ENCODE data around the gene COL6A3. TPM values are rescaled to one million over a fixed set of nuclear protein-coding genes. Genes with fewer than 3 reads are reported as not detected.

COL6A3 gene
- total RNA-seq, 1 experiment from 2014 or later: 45.0 TPM

GRCh38 chr2:237359518-237359840 lies 54.5 kb downstream of the COL6A3 start:
- ATAC-seq: no peak
- no peaks in the 10 kb centered on the region for H4K20me1 ChIP-seq (ENCODE audit: low read length)
- intact Hi-C loops (cut with micrococcal nuclease): no loop called here
- no peaks in the 10 kb centered on the region for H3K9me3 ChIP-seq (ENCODE audit: low read length)
- no peak overlapping the region for H3K4me3 ChIP-seq (ENCODE audit: low read length)
- TF ChIP-seq EZH2phosphoT487 (IDR thresholded peaks at IDR 0.05; ENCODE audit: borderline replicate concordance, low read length) (no peak), EZH2 (IDR thresholded peaks at IDR 0.05; ENCODE audit: low read length, unreplicated experiment) (no peak), CTCF (conservative IDR thresholded peaks at IDR 0.05; ENCODE audit: low read depth, low read length) (no peak)
- no peak overlapping the region for H3K9ac ChIP-seq (ENCODE audit: low read length)
- no peaks in the 10 kb centered on the region for H3K9me2 ChIP-seq (replicated peaks; ENCODE audit: low read length)
- no TSS peak for BruUV-seq (replicated peaks)
- no peak overlapping the region for H3K27ac ChIP-seq (ENCODE audit: low read length)
- ChIA-PET POLR2A (ENCODE audit: unreplicated experiment) (no interaction called here), CTCF (no interaction called here)
- no peaks in the 10 kb centered on the region for H3K79me2 ChIP-seq (ENCODE audit: low read length)
- no peaks in the 10 kb centered on the region for H3K27me3 ChIP-seq (ENCODE audit: low read length)
- no peaks in the 10 kb centered on the region for H3F3A ChIP-seq (ENCODE audit: low read length, unreplicated experiment)
- no peak for DNase-seq
- peaks cover 2% of the 10 kb centered on the region; the same call in 1 of the 2 replicates for H3K36me3 ChIP-seq (ENCODE audit: low read depth, low read length)
- H2AFZ ChIP-seq (ENCODE audit: low read length): no peak overlapping the region
- H3K4me2 ChIP-seq (ENCODE audit: low read length): no peak overlapping the region
- no peaks in the 10 kb centered on the region for H3K4me1 ChIP-seq (ENCODE audit: insufficient read depth, low read length)

DNA sequence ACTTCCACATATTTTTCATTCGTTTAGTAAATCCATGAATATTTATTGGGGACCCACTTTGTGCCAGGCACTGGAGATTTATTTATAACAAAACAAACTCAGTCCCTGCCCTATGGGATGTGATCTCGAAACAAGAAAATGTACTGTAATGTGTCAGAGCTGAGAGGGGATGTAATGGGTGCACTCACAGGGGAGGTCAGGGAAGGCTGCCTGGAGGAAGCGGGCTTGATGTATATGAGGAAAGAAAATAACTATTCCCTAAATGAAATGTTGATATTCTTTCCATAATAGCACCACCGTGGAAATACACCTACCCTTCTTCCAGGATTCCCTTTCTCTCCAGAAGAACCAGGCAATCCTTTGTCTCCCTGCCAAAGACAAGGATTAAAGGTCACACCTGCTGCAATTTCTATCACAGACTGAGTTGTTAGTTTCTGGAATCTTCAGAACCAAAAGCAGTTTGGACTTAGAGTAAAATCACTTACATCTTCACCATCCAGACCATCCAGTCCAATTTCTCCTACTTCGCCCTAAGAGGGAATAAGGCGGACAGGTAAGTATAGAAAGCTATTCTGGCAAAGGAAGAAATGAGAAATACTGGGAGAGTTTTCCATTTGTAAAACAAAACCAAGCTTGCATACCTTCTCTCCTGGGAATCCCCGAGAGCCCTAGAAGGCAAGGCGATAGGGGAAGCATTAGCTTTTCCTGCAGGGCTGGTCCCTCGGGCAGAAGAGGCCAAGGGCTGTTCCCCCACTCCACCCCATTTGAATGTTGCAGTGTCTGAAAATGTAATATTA lies 55.0 kb downstream of the COL6A3 start:
- H3K4me1 ChIP-seq (ENCODE audit: insufficient read depth, low read length): no peaks in the 10 kb centered on the region
- ChIA-PET POLR2A (ENCODE audit: unreplicated experiment) (no interaction called here), CTCF (no interaction called here)
- H4K20me1 ChIP-seq (ENCODE audit: low read length): no peaks in the 10 kb centered on the region
- H3F3A ChIP-seq (ENCODE audit: low read length, unreplicated experiment): no peaks in the 10 kb centered on the region
- no peak for ATAC-seq
- no peak overlapping the region for H2AFZ ChIP-seq (ENCODE audit: low read length)
- H3K36me3 ChIP-seq (ENCODE audit: low read depth, low read length): peaks cover 2% of the 10 kb centered on the region; the same call in 1 of the 2 replicates
- no peaks in the 10 kb centered on the region for H3K9me2 ChIP-seq (replicated peaks; ENCODE audit: low read length)
- intact Hi-C loops (cut with micrococcal nuclease): no loop called here
- no peak overlapping the region for H3K4me3 ChIP-seq (ENCODE audit: low read length)
- H3K27ac ChIP-seq (ENCODE audit: low read length): no peak overlapping the region
- no peaks in the 10 kb centered on the region for H3K79me2 ChIP-seq (ENCODE audit: low read length)
- BruUV-seq (replicated peaks): no TSS peak
- no peaks in the 10 kb centered on the region for H3K27me3 ChIP-seq (ENCODE audit: low read length)
- no peaks in the 10 kb centered on the region for H3K9me3 ChIP-seq (ENCODE audit: low read length)
- no peak overlapping the region for H3K4me2 ChIP-seq (ENCODE audit: low read length)
- no peak for TF ChIP-seq EZH2 (IDR thresholded peaks at IDR 0.05; ENCODE audit: low read length, unreplicated experiment)
- TF ChIP-seq EZH2phosphoT487 (IDR thresholded peaks at IDR 0.05; ENCODE audit: borderline replicate concordance, low read length): no peak
- H3K9ac ChIP-seq (ENCODE audit: low read length): no peak overlapping the region
- DNase-seq: no peak

GRCh38 chr2:237355701-237356100 lies 58.3 kb downstream of the COL6A3 start:
- H3K36me3 ChIP-seq (ENCODE audit: low read depth, low read length): 0 out of 2 replicates have a peak, but pooled peaks cover 2% of the 10 kb centered on the region
- ChIA-PET POLR2A (ENCODE audit: unreplicated experiment) (no interaction called here), CTCF (no interaction called here)
- H3K9me2 ChIP-seq (replicated peaks; ENCODE audit: low read length): no peaks in the 10 kb centered on the region
- no peak overlapping the region for H3K9ac ChIP-seq (ENCODE audit: low read length)
- H3K4me2 ChIP-seq (ENCODE audit: low read length): no peak overlapping the region
- no peaks in the 10 kb centered on the region for H3K9me3 ChIP-seq (ENCODE audit: low read length)
- DNase-seq (no peak), ATAC-seq (no peak)
- no peaks in the 10 kb centered on the region for H4K20me1 ChIP-seq (ENCODE audit: low read length)
- H3K79me2 ChIP-seq (ENCODE audit: low read length): no peaks in the 10 kb centered on the region
- no peak overlapping the region for H3K4me3 ChIP-seq (ENCODE audit: low read length)
- intact Hi-C loops (cut with micrococcal nuclease): no loop called here
- BruUV-seq (replicated peaks): no TSS peak
- H3K4me1 ChIP-seq (ENCODE audit: insufficient read depth, low read length): no peaks in the 10 kb centered on the region
- H2AFZ ChIP-seq (ENCODE audit: low read length): no peak overlapping the region
- H3K27ac ChIP-seq (ENCODE audit: low read length): no peak overlapping the region
- no peaks in the 10 kb centered on the region for H3K27me3 ChIP-seq (ENCODE audit: low read length)
- TF ChIP-seq EZH2 (IDR thresholded peaks at IDR 0.05; ENCODE audit: low read length, unreplicated experiment) (no peak), CTCF (conservative IDR thresholded peaks at IDR 0.05; ENCODE audit: low read depth, low read length) (no peak), EZH2phosphoT487 (IDR thresholded peaks at IDR 0.05; ENCODE audit: borderline replicate concordance, low read length) (no peak)
- no peaks in the 10 kb centered on the region for H3F3A ChIP-seq (ENCODE audit: low read length, unreplicated experiment)

All from PC-3 (cell line).